Liver (tissue), 9 donors: ENCODE data around the gene RPL13A. TPM values are rescaled to one million over a fixed set of nuclear protein-coding genes. Genes with fewer than 3 reads are reported as not detected.

Source experiments
- DNase-seq: peaks from one replicate; pipeline ENCODE4 v3.0.0-alpha.2; 2017; ENCODE audit warnings: low spot score
- H3K27ac ChIP-seq, 2 donors: one replicate each; pipeline ENCODE4 v1.7.0; 2013; ENCODE audit warnings: inconsistent platforms in 2 of 2, low read length in 2 of 2, control low read depth in 1 of 2, low read depth in 1 of 2, mild to moderate bottlenecking in 1 of 2
- H3K27me3 ChIP-seq, 4 donors: one replicate each; pipeline versions ENCODE4 v1.6.1 to v1.7.0; 2013; ENCODE audit warnings: low read length in 3 of 4, inconsistent platforms in 1 of 4, mild to moderate bottlenecking in 1 of 4, moderate library complexity in 1 of 4; ENCODE audit not compliant: control insufficient read depth in 4 of 4, insufficient read depth in 4 of 4
- H3K36me3 ChIP-seq, 4 donors: one replicate each; pipeline versions ENCODE4 v1.6.1 to v1.7.0; 2013; ENCODE audit warnings: low read length in 3 of 4, mild to moderate bottlenecking in 3 of 4, low read depth in 1 of 4, moderate library complexity in 1 of 4; ENCODE audit not compliant: control insufficient read depth in 4 of 4, insufficient read depth in 3 of 4
- H3K4me1 ChIP-seq, 4 donors: one replicate each; pipeline versions ENCODE4 v1.6.1 to v1.7.0; 2013; ENCODE audit warnings: low read length in 3 of 4, mild to moderate bottlenecking in 3 of 4, moderate library complexity in 1 of 4; ENCODE audit not compliant: control insufficient read depth in 4 of 4, insufficient read depth in 4 of 4
- H3K4me3 ChIP-seq, 3 donors: one replicate each; pipeline versions ENCODE4 v1.6.1 to v1.7.0; 2013; ENCODE audit warnings: low read length in 3 of 3, control low read depth in 1 of 3, low read depth in 1 of 3, mild to moderate bottlenecking in 1 of 3
- H3K9ac ChIP-seq, 2 donors: one replicate each; pipeline ENCODE4 v1.7.0; 2013; ENCODE audit warnings: low read length in 2 of 2, mild to moderate bottlenecking in 2 of 2, moderate library complexity in 2 of 2, control low read depth in 1 of 2, low read depth in 1 of 2
- H3K9me3 ChIP-seq, 4 donors: one replicate each; pipeline versions ENCODE4 v1.6.1 to v1.7.0; 2013; ENCODE audit warnings: low read length in 3 of 4; ENCODE audit not compliant: control insufficient read depth in 4 of 4
- EGR1 ChIP-seq, 2 donors: IDR thresholded peaks; 2 replicates each; pipeline ENCODE4 v1.6.1; 2016 to 2018; ENCODE audit warnings: antibody characterized with exemption in 2 of 2, low read depth in 2 of 2
- FOXA1 ChIP-seq: IDR thresholded peaks from 2 replicates; pipeline ENCODE4 v1.6.1; 2016; ENCODE audit warnings: antibody characterized with exemption
- FOXA2 ChIP-seq: IDR thresholded peaks from 2 replicates; pipeline ENCODE4 v1.6.1; 2016; ENCODE audit warnings: antibody characterized with exemption
- GABPA ChIP-seq, 2 donors: IDR thresholded peaks in 1 of 2; conservative IDR thresholded peaks in 1 of 2; 2 replicates each; pipeline ENCODE4 v1.6.1; 2016; ENCODE audit warnings: antibody characterized with exemption in 2 of 2, mild to moderate bottlenecking in 1 of 2, moderate library complexity in 1 of 2
- HNF4A ChIP-seq, 2 donors: conservative IDR thresholded peaks; 2 replicates each; pipeline ENCODE4 v1.6.1; 2016; ENCODE audit warnings: antibody characterized with exemption in 2 of 2, mild to moderate bottlenecking in 2 of 2
- HNF4G ChIP-seq: IDR thresholded peaks from 2 replicates; pipeline ENCODE4 v1.6.1; 2016; ENCODE audit warnings: antibody characterized with exemption
- JUND ChIP-seq, 2 donors: IDR thresholded peaks; 2 replicates each; pipeline ENCODE4 v1.6.1; 2016; ENCODE audit warnings: antibody characterized with exemption in 2 of 2
- MAX ChIP-seq: IDR thresholded peaks from 2 replicates; pipeline ENCODE4 v1.6.1; 2016; ENCODE audit warnings: antibody characterized with exemption
- NR2F2 ChIP-seq: IDR thresholded peaks from 2 replicates; pipeline ENCODE4 v1.6.1; 2016; ENCODE audit warnings: antibody characterized with exemption
- RAD21 ChIP-seq, 2 donors: IDR thresholded peaks; 2 replicates each; pipeline ENCODE4 v1.6.1; 2016; ENCODE audit warnings: antibody characterized with exemption in 2 of 2, mild to moderate bottlenecking in 2 of 2
- RXRA ChIP-seq, 2 donors: IDR thresholded peaks; 2 replicates each; pipeline ENCODE4 v1.6.1; 2017 to 2018; ENCODE audit warnings: antibody characterized with exemption in 2 of 2, mild to moderate bottlenecking in 1 of 2
- SP1 ChIP-seq: IDR thresholded peaks from 2 replicates; pipeline ENCODE4 v1.6.1; 2018; ENCODE audit warnings: antibody characterized with exemption, mild to moderate bottlenecking
- TAF1 ChIP-seq: conservative IDR thresholded peaks from 2 replicates; pipeline ENCODE4 v1.6.1; 2016; ENCODE audit warnings: antibody characterized with exemption, mild to moderate bottlenecking
- YY1 ChIP-seq: IDR thresholded peaks from 2 replicates; pipeline ENCODE4 v1.6.1; 2016; ENCODE audit warnings: antibody characterized with exemption, mild to moderate bottlenecking
- WGBS: extraction: QIAGEN DNeasy Blood & Tissue Kit; methylation state at CpG from one replicate; pipeline ENCODE4 v1.1.7; 2013; 5-methylcytosine and 5-hydroxymethylcytosine counted together
- polyA plus RNA-seq, 2 donors: library from polyadenylated mRNA; stranded (reverse) in 1 of 2; unstranded in 1 of 2; fragments of 200-250 nt in 1 of 2; fragments of >200 nt in 1 of 2; fragmentation: Nextera tagmentation in 1 of 2; extraction: Ambion mirVana in 1 of 2; gene quantifications; one replicate each; pipeline versions ENCODE4 v1.2.1 to v1.2.3, GENCODE V29; 2013 to 2015
- total RNA-seq, 2 donors: library from RNA; depleted of rRNA; stranded (reverse); fragments of >200 nt; gene quantifications; one replicate each; pipeline ENCODE4 v1.2.3, GENCODE V29; 2014
- TF ChIP-seq, protein P1 (sequence below): fragments of 150-350 bp; IDR thresholded peaks from 2 replicates; pipeline ENCODE4 v1.5.1; 2017; ENCODE audit warnings: improper control_type of control experiment, low read depth, low read length; ENCODE audit not compliant: missing input control
- TF ChIP-seq, protein P2 (sequence below): IDR thresholded peaks from 2 replicates; pipeline ENCODE4 v1.6.1; 2016; ENCODE audit warnings: antibody characterized with exemption
- donor health status: healthy.
- donor health status: healthy.
- donor health status: healthy.
- donor health status: healthy.
- donor health status: healthy.

The RPL13A gene
- total and polyA plus RNA-seq, 4 donors: 444 to 1,553 (median 746) TPM

DNA sequence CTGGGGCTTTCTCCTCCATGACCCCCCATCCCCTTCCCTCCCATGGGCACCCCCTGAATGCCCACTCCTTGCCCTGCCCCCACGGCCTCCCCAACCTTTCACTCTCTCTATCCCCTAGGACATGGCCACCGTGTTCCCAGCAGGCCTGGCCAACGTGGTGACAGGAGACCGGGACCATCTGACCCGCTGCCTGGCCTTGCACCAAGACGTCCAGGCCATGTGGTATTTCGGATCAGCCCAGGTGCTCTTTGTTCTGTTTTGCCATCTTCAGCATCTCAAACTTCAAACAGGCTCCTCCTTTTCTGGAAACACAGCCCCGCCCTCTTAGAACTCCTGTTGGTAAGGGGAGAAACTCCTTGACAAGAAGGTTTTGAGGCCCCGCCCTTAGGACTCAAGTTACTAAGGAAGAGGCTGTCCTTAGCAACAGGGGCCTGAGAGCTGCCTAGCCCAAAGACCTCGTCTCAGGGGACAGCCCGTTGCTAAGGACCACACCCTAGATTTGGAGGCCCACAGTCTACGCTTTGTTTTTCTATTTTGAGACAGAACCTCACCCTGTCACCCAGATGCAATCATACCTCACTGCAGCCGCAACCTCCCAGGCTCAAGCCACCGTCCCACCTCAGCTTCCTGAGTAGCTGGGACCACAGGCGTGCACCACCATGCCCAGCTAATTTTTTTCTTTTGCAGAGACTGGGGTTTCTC, 18.5 kb upstream of the RPL13A start:
- no peak for DNase-seq
- H3K9me3 ChIP-seq: no peaks in the 10 kb centered on the region
- no peaks in the 10 kb centered on the region for H3K27me3 ChIP-seq
- peaks cover 0 to 17% (median 3%) of the 10 kb centered on the region in 4 donors for H3K36me3 ChIP-seq
- H3K27ac ChIP-seq: peak overlapping the region in 1 of 2 donors; percentile 60
- no peak overlapping the region for H3K9ac ChIP-seq
- peaks cover 0 to 5% (median 4%) of the 10 kb centered on the region in 4 donors for H3K4me1 ChIP-seq
- H3K4me3 ChIP-seq: no peak overlapping the region
- TF ChIP-seq MAX (no peak), SP1 (no peak), TAF1 (no peak), FOXA2 (no peak)
- TF ChIP-seq, protein P1, sequence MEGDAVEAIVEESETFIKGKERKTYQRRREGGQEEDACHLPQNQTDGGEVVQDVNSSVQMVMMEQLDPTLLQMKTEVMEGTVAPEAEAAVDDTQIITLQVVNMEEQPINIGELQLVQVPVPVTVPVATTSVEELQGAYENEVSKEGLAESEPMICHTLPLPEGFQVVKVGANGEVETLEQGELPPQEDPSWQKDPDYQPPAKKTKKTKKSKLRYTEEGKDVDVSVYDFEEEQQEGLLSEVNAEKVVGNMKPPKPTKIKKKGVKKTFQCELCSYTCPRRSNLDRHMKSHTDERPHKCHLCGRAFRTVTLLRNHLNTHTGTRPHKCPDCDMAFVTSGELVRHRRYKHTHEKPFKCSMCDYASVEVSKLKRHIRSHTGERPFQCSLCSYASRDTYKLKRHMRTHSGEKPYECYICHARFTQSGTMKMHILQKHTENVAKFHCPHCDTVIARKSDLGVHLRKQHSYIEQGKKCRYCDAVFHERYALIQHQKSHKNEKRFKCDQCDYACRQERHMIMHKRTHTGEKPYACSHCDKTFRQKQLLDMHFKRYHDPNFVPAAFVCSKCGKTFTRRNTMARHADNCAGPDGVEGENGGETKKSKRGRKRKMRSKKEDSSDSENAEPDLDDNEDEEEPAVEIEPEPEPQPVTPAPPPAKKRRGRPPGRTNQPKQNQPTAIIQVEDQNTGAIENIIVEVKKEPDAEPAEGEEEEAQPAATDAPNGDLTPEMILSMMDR: no peak
- TF ChIP-seq, protein P2, sequence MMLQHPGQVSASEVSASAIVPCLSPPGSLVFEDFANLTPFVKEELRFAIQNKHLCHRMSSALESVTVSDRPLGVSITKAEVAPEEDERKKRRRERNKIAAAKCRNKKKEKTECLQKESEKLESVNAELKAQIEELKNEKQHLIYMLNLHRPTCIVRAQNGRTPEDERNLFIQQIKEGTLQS: no peak
- 79% methylated on average over 15 of the region's 15 CpGs for WGBS

DNA sequence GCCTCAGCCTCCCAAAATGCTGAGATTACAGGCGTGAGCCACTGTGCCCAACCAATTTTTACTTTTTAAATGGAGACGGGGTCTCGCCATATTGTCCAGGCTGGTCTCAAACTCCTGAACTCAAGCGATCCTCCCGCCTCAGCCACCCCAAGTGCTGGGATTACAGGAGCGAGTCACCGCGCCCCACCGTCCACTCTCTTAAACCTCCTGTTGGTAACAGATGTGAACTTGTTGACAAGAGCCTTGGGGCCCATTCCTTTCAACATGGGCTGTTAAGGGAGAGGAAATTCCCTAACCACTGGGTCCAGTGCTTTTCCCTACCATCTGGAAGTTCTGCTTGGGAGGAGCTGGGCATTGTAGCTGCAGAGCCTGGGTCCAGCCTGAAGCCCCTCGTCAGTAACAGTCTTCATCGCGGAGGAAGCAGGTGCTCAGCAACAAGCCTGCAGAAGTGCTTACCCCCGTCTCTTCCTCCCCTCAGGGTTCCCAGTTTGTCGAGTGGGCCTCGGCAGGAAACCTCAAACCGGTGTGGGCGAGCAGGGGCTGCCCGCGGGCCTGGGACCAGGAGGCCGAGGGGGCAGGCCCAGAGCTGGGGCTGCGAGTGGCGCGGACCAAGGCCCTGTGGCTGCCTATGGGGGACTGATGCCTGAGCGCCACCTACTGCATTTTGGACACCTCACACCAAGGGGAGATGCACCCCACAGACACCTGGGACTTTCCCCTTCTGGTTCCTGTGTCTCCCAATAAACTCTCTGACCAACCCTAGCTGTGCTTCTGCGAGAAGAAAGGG, 17.4 kb upstream of the RPL13A start:
- Histone ChIP-seq H3K4me3 (no peak overlapping the region), H3K36me3 (peaks cover 0 to 8% (median under 1%) of the 10 kb centered on the region in 4 donors), H3K27me3 (no peaks in the 10 kb centered on the region), H3K9ac (no peak overlapping the region), H3K27ac (peak overlapping the region in 1 of 2 donors; percentile 7), H3K9me3 (no peaks in the 10 kb centered on the region), H3K4me1 (peaks cover 0 to 11% (median 6%) of the 10 kb centered on the region in 4 donors)
- TF ChIP-seq RAD21 (IDR thresholded peaks at IDR 0.05) (peak in 1 of 2 donors; percentile 50), NR2F2 (no peak), SP1 (no peak), YY1 (no peak)
- TF ChIP-seq, protein P1: peak; percentile 14
- 83% methylated on average over 25 of the region's 25 CpGs for WGBS
- DNase-seq: no peak

- no peak overlapping the region for H3K9ac ChIP-seq
- peaks cover 0 to 11% (median 6%) of the 10 kb centered on the region in 4 donors for H3K4me1 ChIP-seq
- H3K9me3 ChIP-seq: no peaks in the 10 kb centered on the region
- DNase-seq: no peak
- no peaks in the 10 kb centered on the region for H3K27me3 ChIP-seq
- WGBS: 86% methylated on average over 8 of the region's 8 CpGs
- peaks cover 0 to 3% (median under 1%) of the 10 kb centered on the region in 4 donors for H3K36me3 ChIP-seq
- no peak overlapping the region for H3K27ac ChIP-seq
- H3K4me3 ChIP-seq: no peak overlapping the region
- TF ChIP-seq HNF4A (conservative IDR thresholded peaks at IDR 0.05) (no peak), RAD21 (IDR thresholded peaks at IDR 0.05) (no peak), YY1 (no peak), HNF4G (no peak), RXRA (IDR thresholded peaks at IDR 0.05) (no peak), EGR1 (IDR thresholded peaks at IDR 0.05; ENCODE audit: low read depth in 2 of 2) (no peak), TAF1 (no peak), SP1 (no peak), NR2F2 (no peak), MAX (no peak), JUND (IDR thresholded peaks at IDR 0.05) (no peak), FOXA1 (no peak), FOXA2 (no peak), GABPA (IDR thresholded peaks at IDR 0.05 in 1 of 2, conservative IDR thresholded peaks at IDR 0.05 in 1 of 2) (no peak)
- TF ChIP-seq, protein P1: no peak
- TF ChIP-seq, protein P2: no peak
Measured at GRCh38 chr19:49470615-49470978, 16.8 kb upstream of the RPL13A start.
